AG09319 (cell line): Measurements from ENCODE around the gene BBS9.

ENCODE experiments used
- DNase-seq: peaks from one replicate; pipeline ENCODE4 v3.0.0-alpha.2; 2010; ENCODE audit warnings: low read depth; ENCODE audit errors: extremely low read depth
- CTCF ChIP-seq: IDR thresholded peaks from 2 replicates; pipeline ENCODE4 v1.5.1; 2011; ENCODE audit warnings: low read depth, mild to moderate bottlenecking, inconsistent platforms, low read length, moderate library complexity

The BBS9 gene

DNA sequence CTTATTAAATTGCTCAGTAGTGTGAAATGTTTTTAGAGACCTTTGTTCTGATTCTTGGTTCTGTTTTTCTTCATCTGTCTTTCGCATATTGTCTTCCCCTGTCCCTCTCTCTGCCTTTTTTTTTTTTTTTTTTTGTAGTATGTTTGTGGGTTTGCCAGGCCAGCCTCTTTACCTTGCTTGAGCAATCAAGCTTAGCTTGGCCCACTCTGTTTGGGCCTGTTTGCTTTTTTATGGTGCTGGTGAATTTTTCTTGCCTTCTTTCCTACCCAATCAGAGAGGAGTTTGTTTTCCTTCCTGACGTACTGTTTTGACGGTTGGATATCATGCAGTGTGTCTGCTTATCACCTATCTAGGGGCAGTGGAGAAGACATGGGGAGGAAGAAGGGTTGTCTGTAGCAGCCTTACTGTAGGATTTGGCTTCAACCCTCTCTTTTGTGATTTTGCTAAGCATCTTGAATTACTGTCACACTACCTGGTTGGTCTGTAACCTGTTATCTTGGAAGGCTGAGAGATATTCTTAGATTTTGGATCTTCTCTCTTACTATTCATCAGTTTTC is 64.0 kb downstream of the BBS9 start:
- TF ChIP-seq CTCF, result no peak
- DNase-seq, result no peak

GRCh38 chr7:33195264-33195663 is 65.9 kb downstream of the BBS9 start:
- no peak for TF ChIP-seq CTCF
- peak; percentile 15 for DNase-seq

DNA sequence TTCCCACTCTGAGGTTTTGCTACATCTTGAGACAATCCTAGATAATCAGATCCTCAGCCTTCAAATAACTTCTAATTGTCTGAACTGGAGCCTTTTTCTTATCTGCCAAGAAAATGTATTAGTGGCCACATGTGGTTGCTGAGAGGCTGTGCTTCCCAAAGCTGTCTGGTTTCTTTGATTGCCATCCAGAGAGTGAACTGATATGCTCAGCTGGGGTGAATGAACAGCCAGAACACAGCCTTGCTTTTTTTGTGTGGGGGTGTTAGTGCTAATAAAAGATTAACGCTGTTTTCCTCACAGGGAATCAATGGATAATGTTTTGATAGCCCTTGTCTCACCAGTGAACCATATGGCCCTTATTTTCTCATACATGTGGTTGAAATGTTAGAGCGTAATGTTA is 66.9 kb downstream of the BBS9 start:
- no peak for TF ChIP-seq CTCF
- DNase-seq, result no peak

DNA sequence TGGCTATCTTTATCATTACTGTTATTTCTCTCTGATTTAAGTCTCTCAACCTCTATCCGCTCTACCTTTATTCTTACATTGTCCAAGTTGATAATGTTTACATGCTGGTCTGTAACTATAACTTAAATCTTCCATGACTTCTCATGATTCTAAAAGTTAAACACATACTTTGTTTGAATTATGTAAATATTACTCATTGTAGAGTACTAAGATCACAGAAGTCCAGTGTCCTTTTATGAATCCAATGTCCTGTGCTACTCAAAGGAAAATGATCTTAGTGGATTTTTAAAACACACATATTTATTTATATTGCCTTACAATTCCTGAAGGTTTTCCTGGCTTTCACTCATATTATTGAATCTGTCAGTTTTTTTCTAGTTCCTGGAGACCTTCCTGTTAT is 70.9 kb downstream of the BBS9 start:
- DNase-seq, result no peak
- TF ChIP-seq CTCF, result no peak

- DNase-seq, result no peak
- no peak for TF ChIP-seq CTCF
Observed at GRCh38 chr7:33201821-33202220, 72.5 kb downstream of the BBS9 start.

- no peak for TF ChIP-seq CTCF
- DNase-seq, result no peak
Observed at GRCh38 chr7:33210958-33211357, 81.6 kb downstream of the BBS9 start.

- TF ChIP-seq CTCF, result no peak
- DNase-seq, result no peak
Observed at GRCh38 chr7:33212144-33212543, 82.8 kb downstream of the BBS9 start.
